NCI-H2029 (cell line): ENCODE measurements around the gene ARV1.
A peak's percentile ranks its signal among the peaks of the same experiment; 100 is the strongest.
"Not testable (repeated sequence)": the region's sequence is repeated elsewhere in the genome, so short reads cannot be mapped to it uniquely, and the experiment has no call there.

Source experiments
- DNase-seq: peaks from one replicate; lab custom pipeline; 2025; lab: John Stamatoyannopoulos, UW

The ARV1 gene

DNA sequence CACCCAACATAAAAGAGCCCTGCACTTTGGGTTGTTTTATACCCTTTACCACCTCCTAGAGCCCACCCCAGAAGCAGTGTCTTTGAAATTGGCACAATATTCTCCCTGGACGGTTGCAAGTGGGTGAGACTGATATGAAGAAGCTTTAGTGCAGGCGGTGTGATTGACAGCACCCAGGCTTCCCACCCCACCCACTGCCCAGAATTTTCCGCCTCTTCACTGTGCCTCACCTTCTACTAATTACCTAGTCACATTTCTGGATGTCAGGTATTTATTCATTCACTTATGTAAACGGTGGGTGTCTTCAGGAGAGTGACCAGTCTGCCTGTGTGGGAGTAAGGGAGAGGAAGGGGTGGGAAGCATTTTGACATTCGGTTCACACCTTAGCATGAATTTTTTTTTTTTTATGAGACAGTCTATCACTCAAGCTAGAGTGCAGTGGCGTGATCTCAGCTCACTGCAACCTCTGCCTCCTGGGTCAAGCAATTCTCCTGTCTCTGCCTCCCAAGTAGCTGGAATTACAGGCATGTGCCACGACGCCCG lies 62.9 kb downstream of the ARV1 start:
- DNase-seq = no peak

GRCh38 chr1:231044588-231044987 lies 65.7 kb downstream of the ARV1 start:
- no peak for DNase-seq

DNA sequence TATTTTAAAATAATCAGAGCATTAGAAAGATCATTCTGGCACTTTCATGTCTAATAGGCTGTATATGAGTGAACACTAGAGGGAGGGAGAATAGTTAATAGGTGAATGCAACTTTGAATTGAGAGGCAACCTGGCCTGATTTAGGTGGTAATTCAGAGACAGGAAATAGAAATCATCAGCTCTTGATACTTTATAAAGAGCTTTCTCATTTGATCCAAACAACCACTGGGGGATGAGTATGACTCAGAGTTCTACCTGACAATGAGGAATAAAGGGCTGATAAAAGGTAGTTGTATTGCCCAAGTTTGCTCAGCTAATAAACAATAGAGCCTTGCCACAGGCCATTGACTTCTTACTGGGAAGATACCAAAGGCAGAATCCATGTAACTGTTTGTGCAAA lies 66.4 kb downstream of the ARV1 start:
- no peak for DNase-seq

DNA sequence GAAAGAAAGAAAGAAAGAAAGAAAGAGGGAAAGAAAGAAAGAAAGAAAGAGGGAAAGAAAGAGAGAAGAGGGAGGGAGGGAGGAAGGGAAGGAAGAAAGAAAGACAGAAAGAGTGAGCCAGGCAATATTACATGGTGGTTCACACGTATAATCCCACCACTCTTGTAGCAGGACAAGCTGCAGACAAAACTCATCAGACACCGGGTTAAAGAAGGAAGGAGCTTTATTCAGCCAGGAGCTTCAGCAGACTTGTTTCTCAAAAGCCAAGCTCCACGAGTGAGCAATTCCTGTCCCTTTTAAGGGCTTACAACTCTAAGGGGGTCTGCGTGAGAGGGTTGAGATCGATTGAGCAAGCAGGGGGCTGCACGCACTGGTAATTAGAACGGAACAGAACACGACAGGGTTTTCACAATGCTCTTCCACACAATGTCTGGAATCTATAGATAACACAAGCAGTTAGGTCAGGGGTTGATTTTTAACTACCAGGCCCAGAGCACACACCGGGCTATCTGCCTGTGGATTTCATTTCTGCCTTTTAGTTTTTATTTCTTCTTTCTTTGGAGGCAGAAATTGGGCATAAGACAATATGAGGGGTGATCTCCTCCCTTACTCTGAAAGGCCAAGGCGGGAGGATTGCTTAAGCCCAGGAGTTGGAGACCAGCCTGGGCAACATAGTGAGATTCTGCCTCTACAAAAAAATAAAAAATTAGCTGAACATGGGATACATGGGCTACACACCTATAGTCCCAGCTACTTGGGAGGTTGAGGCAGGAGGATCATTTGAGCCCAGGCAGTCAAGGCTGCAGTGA lies 67.2 kb downstream of the ARV1 start:
- not testable (repeated sequence) for DNase-seq

DNA sequence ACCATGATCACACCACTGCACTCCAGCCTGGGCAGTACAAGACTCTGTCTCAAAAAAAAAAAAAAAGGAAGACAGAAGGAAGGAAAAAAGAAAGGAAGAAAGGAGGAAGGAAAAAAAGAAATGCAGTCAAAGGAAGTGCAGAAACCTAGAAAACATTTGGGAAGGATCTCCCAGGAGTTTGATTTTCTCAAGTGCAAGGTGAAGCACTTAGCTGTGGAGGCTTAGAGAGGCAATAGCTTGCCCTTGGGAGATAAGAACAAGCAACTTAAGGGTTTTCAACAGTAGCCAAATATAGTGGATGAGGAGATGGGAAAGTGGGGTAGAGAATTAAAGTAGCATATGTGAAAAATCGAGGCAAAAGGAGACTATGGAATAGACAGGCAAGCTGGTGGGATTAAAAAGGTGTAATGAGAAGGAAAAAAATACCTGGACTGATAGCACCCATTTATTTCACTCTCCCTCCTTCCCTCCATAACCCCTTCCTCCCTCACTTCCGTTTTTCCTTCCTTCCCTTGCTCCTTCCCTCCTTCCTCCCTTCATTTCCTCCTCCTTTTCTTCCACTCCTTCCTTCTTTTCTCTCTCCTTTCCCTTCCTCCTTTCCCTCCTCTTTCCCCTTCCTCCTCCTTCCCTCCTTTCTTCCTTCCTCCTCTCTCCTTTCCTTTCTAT lies 68.0 kb downstream of the ARV1 start:
- DNase-seq = no peak

GRCh38 chr1:231047529-231047928 lies 68.6 kb downstream of the ARV1 start:
- DNase-seq = not testable (repeated sequence)

GRCh38 chr1:231048419-231048818 lies 69.5 kb downstream of the ARV1 start:
- DNase-seq = not testable (repeated sequence)

DNA sequence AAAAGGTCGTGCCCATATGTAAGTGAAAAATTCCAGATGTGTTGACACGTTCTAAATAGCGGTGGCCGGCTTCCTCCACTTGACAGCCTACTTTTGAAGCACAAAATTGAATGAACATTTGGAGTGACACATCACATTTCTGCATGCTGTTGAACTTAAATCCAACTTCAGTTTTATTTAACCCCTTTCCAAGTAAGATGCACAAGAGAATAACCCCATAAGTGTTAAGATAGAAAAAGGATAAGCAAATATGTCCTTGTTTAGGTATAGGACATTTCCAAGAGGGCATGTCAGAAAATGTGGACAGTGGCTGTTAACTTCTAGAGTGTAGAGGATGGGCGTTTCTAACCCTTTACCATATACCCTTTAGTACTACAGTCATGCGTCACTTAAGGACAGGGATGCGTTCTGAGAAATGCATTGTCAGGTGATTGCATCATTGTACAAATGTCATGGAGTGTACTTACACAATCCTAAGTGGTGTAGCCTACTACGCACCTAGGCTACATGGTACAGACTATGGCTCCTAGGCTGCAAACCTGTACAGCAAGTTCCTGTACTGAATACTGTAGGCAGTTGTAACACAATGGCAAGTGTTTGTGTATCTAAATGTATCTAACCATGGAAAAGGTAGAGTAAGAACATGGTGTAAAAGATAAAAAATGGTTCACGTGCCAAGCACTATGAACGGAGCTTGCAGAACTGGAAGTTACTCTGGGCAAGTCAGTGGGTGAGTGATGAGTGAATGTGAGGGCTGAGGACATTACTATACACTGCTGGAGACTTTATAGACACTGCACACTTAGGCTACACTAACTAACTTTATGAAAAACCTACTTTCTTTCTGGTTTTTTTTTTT lies 70.5 kb downstream of the ARV1 start:
- peak; percentile 19 for DNase-seq
